ENCODE results near the gene TBC1D1. TPM values are rescaled to one million over a fixed set of nuclear protein-coding genes. Genes with fewer than 3 reads are reported as not detected.

Gene TBC1D1
- total and polyA plus RNA-seq, 2 of the 8 experiments (the other 6 are each of a cell fraction or from before 2014, with no cell fraction given), result 96.9 to 162 TPM

GRCh38 chr4:37914539-37914938 is 23.7 kb downstream of the TBC1D1 start:
- Histone ChIP-seq H2BK20ac (ENCODE audit: low read length) (no peak overlapping the region), H3K27me3 (replicated peaks in 1 of 4; ENCODE audit: control insufficient read depth in 3 of 4, extremely low read depth in 1 of 4, insufficient read depth in 3 of 4, low read length in 3 of 4) (no peaks in the 10 kb centered on the region), H3K14ac (ENCODE audit: insufficient read length) (no peak overlapping the region), H3K79me2 (ENCODE audit: control insufficient read depth in 1 of 2, insufficient read depth in 2 of 2, low read length in 2 of 2) (no peaks in the 10 kb centered on the region), H3K4me3 (ENCODE audit: extremely low read depth in 1 of 4, insufficient read depth in 2 of 4, low read depth in 3 of 4, low read length in 4 of 4) (no peak overlapping the region), H3K9me3 (ENCODE audit: insufficient read depth in 2 of 2, low read depth in 1 of 2, low read length in 1 of 2) (no peaks in the 10 kb centered on the region), H4K8ac (ENCODE audit: extremely low read depth, insufficient read depth, low read length) (no peak overlapping the region), H3K27ac (ENCODE audit: low read depth, low read length) (no peak overlapping the region), H2BK5ac (ENCODE audit: low read depth, low read length) (no peak overlapping the region), H3K23ac (ENCODE audit: insufficient read length) (no peak overlapping the region), H3K4me1 (replicated peaks in 1 of 4; ENCODE audit: control insufficient read depth in 3 of 4, insufficient read depth in 4 of 4, low read length in 3 of 4) (no peaks in the 10 kb centered on the region), H2AFZ (ENCODE audit: low read length) (no peak overlapping the region), H4K5ac (ENCODE audit: insufficient read length, low read depth, low read length) (no peak overlapping the region), H3K9ac (replicated peaks in 1 of 4; ENCODE audit: extremely low read depth in 1 of 4, low read depth in 3 of 4, low read length in 3 of 4) (no peak overlapping the region), H2BK15ac (ENCODE audit: low read length) (no peak overlapping the region), H3K56ac (replicated peaks; ENCODE audit: insufficient read length, low read depth, low read length) (no peak overlapping the region), H4K91ac (replicated peaks; ENCODE audit: insufficient read length, low read length) (no peak overlapping the region), H2AK5ac (ENCODE audit: low read depth, low read length) (no peak overlapping the region), H3K18ac (ENCODE audit: extremely low read depth, low read length) (no peak overlapping the region), H3K79me1 (ENCODE audit: low read depth, low read length) (no peaks in the 10 kb centered on the region; the same call in 1 of the 2 replicates), H3K4me2 (ENCODE audit: insufficient read depth in 1 of 2, low read depth in 2 of 2, low read length in 2 of 2) (no peak overlapping the region), H2BK120ac (replicated peaks; ENCODE audit: low read depth, low read length) (no peak overlapping the region), H3K4ac (replicated peaks; ENCODE audit: insufficient read length, low read depth, low read length) (no peak overlapping the region), H2BK12ac (ENCODE audit: low read depth, low read length) (no peak overlapping the region), H3K36me3 (ENCODE audit: control insufficient read depth in 2 of 4, insufficient read depth in 4 of 4, low read length in 3 of 4) (no peaks in the 10 kb centered on the region), H4K20me1 (replicated peaks in 1 of 2; ENCODE audit: control insufficient read depth in 1 of 2, insufficient read depth in 2 of 2, low read length in 2 of 2) (no peaks in the 10 kb centered on the region), H3K23me2 (ENCODE audit: low read depth, low read length) (no peaks in the 10 kb centered on the region)
- DNase-seq (ENCODE audit: low read depth in 1 of 2, low spot score in 2 of 2) (no peak), FAIRE-seq (no peak)
- ChIA-PET POLR2A (ENCODE audit: partially characterized antibody) (interaction anchor here (1.6 kb wide), 1 partner anchor 23 kb away, joined by 3 read pairs; no protein-coding TSS in a partner anchor), CTCF (ENCODE audit: partially characterized antibody) (interaction anchor here (1.0 to 3.2 kb wide), 2 partner anchors 33 to 127 kb away, joined by 3 to 10 read pairs; no protein-coding TSS in a partner anchor)
- WGBS, 2 experiments (ENCODE audit: extremely low coverage in 1 of 2, insufficient coverage in 1 of 2, insufficient read length in 1 of 2, insufficient replicate concordance in 2 of 2, low coverage in 1 of 2, low lambda C conversion rate in 2 of 2, missing lambda C conversion rate in 1 of 2), result 89% methylated on average over 3 of the region's 3 CpGs; no CpG with 5 or more reads in 1 of the 2 experiments
- no peak for TF ChIP-seq CEBPB (IDR thresholded peaks at IDR 0.05; ENCODE audit: low read depth, low read length)
